GM21529 (cell line): Measurements from ENCODE around the gene MYB.
A peak's percentile ranks its signal among the peaks of the same experiment; 100 is the strongest.
"Not testable (repeated sequence)": the region's sequence is repeated elsewhere in the genome, so short reads cannot be mapped to it uniquely, and the experiment has no call there.

Source experiments
- ATAC-seq: cut with Tn5 transposase; IDR thresholded peaks from one replicate; pipeline ENCODE4 v1.9.1; 2021; ENCODE audit not compliant: unreplicated experiment

The MYB gene

GRCh38 chr6:135162678-135163439, 18.2 kb upstream of the MYB start:
- peak; percentile 21 for ATAC-seq

- peak; percentile 66 for ATAC-seq
These were observed 17.7 kb upstream of the MYB start for GRCh38 chr6:135163440-135163738.

- ATAC-seq = not testable (repeated sequence)
These were observed 16.7 kb upstream of the MYB start for GRCh38 chr6:135164387-135164786.

- no peak for ATAC-seq
These were observed 16.1 kb upstream of the MYB start for GRCh38 chr6:135165031-135165430.

GRCh38 chr6:135166515-135166914, 14.6 kb upstream of the MYB start:
- ATAC-seq = no peak

GRCh38 chr6:135167617-135168016, 13.5 kb upstream of the MYB start:
- no peak for ATAC-seq

GRCh38 chr6:135168766-135169165, 12.3 kb upstream of the MYB start:
- ATAC-seq = no peak

- no peak for ATAC-seq
These were observed 10.9 kb upstream of the MYB start for GRCh38 chr6:135170238-135170637.

GRCh38 chr6:135170849-135171248, 10.3 kb upstream of the MYB start:
- ATAC-seq = peak; percentile 51

- no peak for ATAC-seq
These were observed 7.7 kb upstream of the MYB start for GRCh38 chr6:135173242-135173988.

GRCh38 chr6:135173989-135174484, 7.1 kb upstream of the MYB start:
- ATAC-seq = no peak

GRCh38 chr6:135176058-135176457, 5.0 kb upstream of the MYB start:
- ATAC-seq = no peak

GRCh38 chr6:135176464-135176863, 4.6 kb upstream of the MYB start:
- no peak for ATAC-seq

- ATAC-seq = no peak
These were observed 1.7 kb upstream of the MYB start for GRCh38 chr6:135179372-135179771.

GRCh38 chr6:135179920-135180541, 1.1 kb upstream of the MYB start:
- no peak for ATAC-seq

GRCh38 chr6:135181333-135182070, 394 bp downstream of the MYB start:
- ATAC-seq = no peak

- peak; percentile 10 for ATAC-seq
These were observed 1.2 kb downstream of the MYB start for GRCh38 chr6:135182071-135183001.

- peak; percentile 46 for ATAC-seq
These were observed 2.0 kb downstream of the MYB start for GRCh38 chr6:135183002-135183531.

- peak; percentile 36 for ATAC-seq
These were observed 2.7 kb downstream of the MYB start for GRCh38 chr6:135183532-135184440.
